Hepatocyte (in vitro differentiated cells): ENCODE data around the gene JAKMIP1. TPM values are rescaled to one million over a fixed set of nuclear protein-coding genes. Genes with fewer than 3 reads are reported as not detected.

Source experiments
- DNase-seq: peaks from one replicate; pipeline ENCODE4 v3.0.0-alpha.2; 2016; ENCODE audit warnings: low spot score
- H2AFZ ChIP-seq: fragments of 200-600 bp; sonication (generic); 2 replicates; pipeline ENCODE4 v1.6.0; 2016; ENCODE audit warnings: antibody characterized with exemption, mild to moderate bottlenecking
- H3K27ac ChIP-seq: fragments of 200-600 bp; sonication (generic); 2 replicates; pipeline ENCODE4 v1.5.1; 2016; ENCODE audit warnings: mild to moderate bottlenecking
- H3K27me3 ChIP-seq: fragments of 200-600 bp; sonication (generic); 2 replicates; pipeline ENCODE4 v1.6.1; 2016
- H3K36me3 ChIP-seq: fragments of 200-600 bp; sonication (generic); replicated peaks from 2 replicates; pipeline ENCODE4 v1.5.1; 2016; ENCODE audit warnings: low read depth; ENCODE audit not compliant: insufficient read depth
- H3K4me1 ChIP-seq: fragments of 200-600 bp; sonication (generic); 2 replicates; pipeline ENCODE4 v1.5.1; 2016; ENCODE audit warnings: mild to moderate bottlenecking, moderate library complexity; ENCODE audit not compliant: insufficient read depth
- H3K4me2 ChIP-seq: fragments of 200-600 bp; sonication (generic); 2 replicates; pipeline ENCODE4 v1.6.0; 2016
- H3K4me3 ChIP-seq: fragments of 200-600 bp; sonication (generic); 2 replicates; pipeline ENCODE4 v1.5.1; 2016; ENCODE audit warnings: mild to moderate bottlenecking
- H3K79me2 ChIP-seq: fragments of 200-600 bp; sonication (generic); 2 replicates; pipeline ENCODE4 v1.6.0; 2017; ENCODE audit warnings: mild to moderate bottlenecking
- H3K9me2 ChIP-seq: fragments of 200-600 bp; sonication (generic); replicated peaks from 2 replicates; pipeline ENCODE4 v1.6.0; 2017; ENCODE audit warnings: mild to moderate bottlenecking; ENCODE audit not compliant: insufficient read depth
- H3K9me3 ChIP-seq: fragments of 200-600 bp; sonication (generic); 2 replicates; pipeline ENCODE4 v1.5.1; 2016; ENCODE audit warnings: low read depth, mild to moderate bottlenecking
- H4K20me1 ChIP-seq: fragments of 200-600 bp; sonication (generic); 2 replicates; pipeline ENCODE4 v1.6.0; 2016; ENCODE audit warnings: mild to moderate bottlenecking; ENCODE audit not compliant: insufficient read depth, poor library complexity, severe bottlenecking
- EZH2 ChIP-seq: fragments of 200-600 bp; sonication (generic); IDR thresholded peaks from 2 replicates; pipeline ENCODE4 v1.6.1; 2016; ENCODE audit warnings: antibody characterized with exemption, mild to moderate bottlenecking, borderline replicate concordance
- EZH2phosphoT487 ChIP-seq: fragments of 200-600 bp; sonication (generic); IDR thresholded peaks from one replicate; pipeline ENCODE4 v1.6.1; 2018; ENCODE audit warnings: antibody characterized with exemption, mild to moderate bottlenecking, low read depth, moderate library complexity; ENCODE audit not compliant: unreplicated experiment, severe bottlenecking
- WGBS: methylation state at CpG from one replicate; pipeline ENCODE4 v1.1.6; 2016; ENCODE audit warnings: low lambda C conversion rate; ENCODE audit errors: missing lambda C conversion rate; 5-methylcytosine and 5-hydroxymethylcytosine counted together
- polyA plus RNA-seq: library from polyadenylated mRNA; unstranded; fragments of >200 nt; fragmentation: Nextera tagmentation; extraction: Ambion mirVana; gene quantifications from 2 replicates; pipeline ENCODE4 v1.2.1, GENCODE V29; 2016
- total RNA-seq: library from RNA; depleted of rRNA; stranded (reverse); fragments of >200 nt; gene quantifications from 2 replicates; pipeline ENCODE4 v1.2.3, GENCODE V29; 2014
- TF ChIP-seq, protein P1 (sequence below): fragments of 200-600 bp; sonication (generic); IDR thresholded peaks from 2 replicates; pipeline ENCODE4 v1.5.1; 2016; ENCODE audit warnings: antibody characterized with exemption, mild to moderate bottlenecking; ENCODE audit not compliant: poor library complexity

JAKMIP1 gene
- total and polyA plus RNA-seq, 2 experiments from 2014 or later, result not detected

DNA sequence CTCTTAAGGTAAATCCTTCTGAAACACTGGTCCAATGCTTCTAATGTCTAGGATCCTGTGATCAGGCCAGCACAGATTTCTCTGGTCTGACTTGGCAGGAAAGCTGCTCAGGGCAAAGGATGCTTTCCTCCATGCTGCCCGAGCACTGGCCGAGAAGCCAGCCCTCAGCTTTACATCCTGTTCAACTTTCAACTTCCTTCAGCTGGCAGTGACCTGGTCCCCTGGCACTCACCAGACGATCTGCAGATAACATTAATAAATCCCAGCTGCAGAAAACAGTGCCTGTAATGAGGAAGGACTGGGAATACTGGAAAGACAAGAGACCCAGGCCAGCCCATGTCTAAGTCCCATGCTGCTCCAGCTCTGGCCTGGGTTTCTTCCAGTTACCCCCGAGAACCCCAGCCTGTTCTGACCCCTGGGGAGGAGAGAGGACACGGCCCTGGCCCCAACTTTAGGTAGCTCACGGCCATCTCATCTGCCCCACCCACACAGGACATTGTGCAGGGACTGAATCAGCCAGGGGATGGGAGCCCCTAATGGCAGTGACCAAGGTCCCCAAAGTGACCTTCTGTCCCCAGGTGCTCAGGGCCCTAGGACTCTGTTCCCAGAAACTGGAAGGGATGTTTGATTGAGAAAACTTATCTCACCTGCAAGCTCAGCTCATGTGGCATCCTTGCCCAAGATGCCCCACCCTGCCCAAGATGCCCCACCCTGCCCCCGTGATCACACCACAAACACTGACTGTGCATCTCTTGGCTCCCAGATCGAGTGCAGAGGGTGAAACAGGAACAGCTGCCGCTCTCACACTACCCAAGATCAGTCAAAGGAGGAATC lies 28.0 kb downstream of the JAKMIP1 start:
- Histone ChIP-seq H3K27me3 (no peaks in the 10 kb centered on the region), H3K36me3 (no peaks in the 10 kb centered on the region), H3K79me2 (no peaks in the 10 kb centered on the region), H3K27ac (no peak overlapping the region), H3K4me2 (no peak overlapping the region), H3K4me1 (no peaks in the 10 kb centered on the region), H3K9me3 (no peaks in the 10 kb centered on the region), H3K4me3 (no peak overlapping the region), H4K20me1 (no peaks in the 10 kb centered on the region), H3K9me2 (no peaks in the 10 kb centered on the region), H2AFZ (no peak overlapping the region)
- TF ChIP-seq EZH2 (no peak), EZH2phosphoT487 (no peak)
- TF ChIP-seq, protein P1, sequence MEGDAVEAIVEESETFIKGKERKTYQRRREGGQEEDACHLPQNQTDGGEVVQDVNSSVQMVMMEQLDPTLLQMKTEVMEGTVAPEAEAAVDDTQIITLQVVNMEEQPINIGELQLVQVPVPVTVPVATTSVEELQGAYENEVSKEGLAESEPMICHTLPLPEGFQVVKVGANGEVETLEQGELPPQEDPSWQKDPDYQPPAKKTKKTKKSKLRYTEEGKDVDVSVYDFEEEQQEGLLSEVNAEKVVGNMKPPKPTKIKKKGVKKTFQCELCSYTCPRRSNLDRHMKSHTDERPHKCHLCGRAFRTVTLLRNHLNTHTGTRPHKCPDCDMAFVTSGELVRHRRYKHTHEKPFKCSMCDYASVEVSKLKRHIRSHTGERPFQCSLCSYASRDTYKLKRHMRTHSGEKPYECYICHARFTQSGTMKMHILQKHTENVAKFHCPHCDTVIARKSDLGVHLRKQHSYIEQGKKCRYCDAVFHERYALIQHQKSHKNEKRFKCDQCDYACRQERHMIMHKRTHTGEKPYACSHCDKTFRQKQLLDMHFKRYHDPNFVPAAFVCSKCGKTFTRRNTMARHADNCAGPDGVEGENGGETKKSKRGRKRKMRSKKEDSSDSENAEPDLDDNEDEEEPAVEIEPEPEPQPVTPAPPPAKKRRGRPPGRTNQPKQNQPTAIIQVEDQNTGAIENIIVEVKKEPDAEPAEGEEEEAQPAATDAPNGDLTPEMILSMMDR, result no peak
- no peak for DNase-seq
- 73% methylated on average over 9 of the region's 9 CpGs for WGBS

GRCh38 chr4:6169239-6169638 lies 31.1 kb downstream of the JAKMIP1 start:
- no peaks in the 10 kb centered on the region for H3K4me1 ChIP-seq
- H3K36me3 ChIP-seq, result no peaks in the 10 kb centered on the region
- H3K79me2 ChIP-seq, result no peaks in the 10 kb centered on the region
- H3K27ac ChIP-seq, result no peak overlapping the region
- no peaks in the 10 kb centered on the region for H3K9me3 ChIP-seq
- WGBS, result 92% methylated on average over 4 of the region's 4 CpGs
- H3K4me3 ChIP-seq, result no peak overlapping the region
- H3K9me2 ChIP-seq, result no peaks in the 10 kb centered on the region
- H2AFZ ChIP-seq, result no peak overlapping the region
- H4K20me1 ChIP-seq, result no peaks in the 10 kb centered on the region
- no peak for TF ChIP-seq EZH2
- TF ChIP-seq, protein P1, result no peak
- no peak for TF ChIP-seq EZH2phosphoT487
- no peak for DNase-seq
- no peaks in the 10 kb centered on the region for H3K27me3 ChIP-seq
- H3K4me2 ChIP-seq, result no peak overlapping the region

- Histone ChIP-seq H3K9me3 (no peaks in the 10 kb centered on the region), H3K79me2 (no peaks in the 10 kb centered on the region), H3K9me2 (no peaks in the 10 kb centered on the region), H3K4me2 (no peak overlapping the region), H3K4me1 (no peaks in the 10 kb centered on the region), H4K20me1 (no peaks in the 10 kb centered on the region), H3K27me3 (no peaks in the 10 kb centered on the region), H3K27ac (no peak overlapping the region), H2AFZ (no peak overlapping the region), H3K4me3 (no peak overlapping the region), H3K36me3 (no peaks in the 10 kb centered on the region)
- no peak for DNase-seq
- 95% methylated on average over 6 of the region's 6 CpGs for WGBS
- TF ChIP-seq EZH2, result no peak
- TF ChIP-seq, protein P1, result no peak
- no peak for TF ChIP-seq EZH2phosphoT487
Measured at GRCh38 chr4:6165766-6166165, 34.6 kb downstream of the JAKMIP1 start.
